K562 (cell line): ENCODE results near the gene DOK1. TPM values are rescaled to one million over a fixed set of nuclear protein-coding genes. Genes with fewer than 3 reads are reported as not detected.

Source experiments
- ESRRB ChIP-seq: fragments of 250-450 bp; sonication (Bioruptor Pico); IDR thresholded peaks from 2 replicates; pipeline ENCODE4 v1.5.0; 2020; ENCODE audit warnings: mild to moderate bottlenecking, moderate library complexity, borderline replicate concordance
- ETV5 ChIP-seq: sonication (generic); formaldehyde crosslinking; IDR thresholded peaks from 2 replicates; pipeline ENCODE4 v1.4.0; 2020; ENCODE audit warnings: low read depth, mild to moderate bottlenecking, missing genetic modification reagents
- FOXJ2 ChIP-seq: fragments of 200-800 bp; sonication (Bioruptor generic); IDR thresholded peaks from 2 replicates; pipeline ENCODE4 v1.6.1; 2016; ENCODE audit warnings: missing genetic modification characterization, missing compliant biosample characterization
- HNRNPK ChIP-seq: fragments of 200-400 bp; formaldehyde crosslinking; IDR thresholded peaks from one replicate; pipeline ENCODE4 v1.6.1; 2018; ENCODE audit warnings: mild to moderate bottlenecking, low read depth, low read length; ENCODE audit not compliant: poor library complexity, severe bottlenecking
- KAT2B ChIP-seq: IDR thresholded peaks from one replicate; pipeline ENCODE4 v1.6.1; 2012; ENCODE audit warnings: low read depth, mild to moderate bottlenecking, control low read depth, inconsistent platforms, low read length, moderate library complexity
- SAFB2 ChIP-seq: fragments of 200-400 bp; formaldehyde crosslinking; IDR thresholded peaks from 2 replicates; pipeline ENCODE4 v1.6.1; 2018; ENCODE audit warnings: borderline replicate concordance, low read length, low read depth, moderate library complexity; ENCODE audit not compliant: severe bottlenecking
- TSHZ1 ChIP-seq: fragments of 250-450 bp; sonication (Bioruptor Pico); IDR thresholded peaks from 2 replicates; pipeline ENCODE4 v1.4.0; 2020; ENCODE audit warnings: mild to moderate bottlenecking, moderate library complexity
- UBTF ChIP-seq, 2 experiments: IDR thresholded peaks; 2 replicates each; pipeline ENCODE4 v1.6.1; 2012; ENCODE audit warnings: improper control_type of control experiment in 2 of 2, low read depth in 2 of 2, low read length in 2 of 2, borderline replicate concordance in 1 of 2
- ZBTB40 ChIP-seq, 2 experiments: fragments of 450-650 bp in 1 of 2; sonication (generic) in 1 of 2; formaldehyde crosslinking in 1 of 2; IDR thresholded peaks; 2 replicates each; pipeline versions ENCODE4 v1.7.1 to v1.9.0; 2016 to 2022; ENCODE audit warnings: inconsistent platforms in 1 of 2, mild to moderate bottlenecking in 1 of 2, missing genetic modification reagents in 1 of 2
- ZBTB8A ChIP-seq: fragments of 450-650 bp; IDR thresholded peaks from 2 replicates; pipeline ENCODE4 v1.6.1; 2018; ENCODE audit warnings: mild to moderate bottlenecking, moderate library complexity; ENCODE audit not compliant: partially characterized antibody
- polyA plus RNA-seq, 8 experiments: library from polyadenylated mRNA; depleted of rRNA in 4 of 8; stranded (reverse) in 5 of 8; unstranded in 3 of 8; fragments of >200 nt; fragmentation: Nextera tagmentation in 2 of 8; fragmentation: Illumina TruSeq in 1 of 8; extraction: Ambion mirVana in 2 of 8; extraction: Trizol in 1 of 8; gene quantifications; 2 replicates each; pipeline versions ENCODE4 v1.2.1 to v1.2.3, GENCODE V29; 2011 to 2014; ENCODE audit warnings: inconsistent platforms in 1 of 8, missing spikeins in 1 of 8
- total RNA-seq, 7 experiments: library from RNA; depleted of rRNA in 6 of 7; stranded (reverse); fragments of >200 nt in 6 of 7; fragmentation: Illumina TruSeq in 2 of 7; extraction: Trizol in 2 of 7; gene quantifications; 2 replicates each; pipeline versions ENCODE4 v1.2.1 to v1.2.3, GENCODE V29; 2011 to 2021; ENCODE audit warnings: low replicate concordance in 1 of 7

The DOK1 gene
- total and polyA plus RNA-seq, 9 of the 15 experiments (the other 6 are each of a cell fraction or from before 2014, with no cell fraction given): 0.59 to 36.4 (median 16.1) TPM

- TF ChIP-seq UBTF (IDR thresholded peaks at IDR 0.05; ENCODE audit: borderline replicate concordance in 1 of 2, low read depth in 2 of 2, low read length in 2 of 2) (0 out of 4 replicates have a peak, but pooled peaks of 1 of the 2 experiments have one; percentile 2), ZBTB8A (no peak), SAFB2 (no peak), ESRRB (no peak), FOXJ2 (no peak), ETV5 (peak; percentile 67), KAT2B (no peak), HNRNPK (no peak), TSHZ1 (CRISPR knock-in tag) (no peak), ZBTB40 (IDR thresholded peaks at IDR 0.05) (peak; percentile 90), ZBTB40 (CRISPR knock-in tag; IDR thresholded peaks at IDR 0.05) (no peak)
Observed at GRCh38 chr2:74507145-74507925, 47.2 kb upstream of the DOK1 start, which contains the start of gene PCGF1 (continued).
